HuH-7.5 (cell line): ENCODE measurements around the gene PPP2R2C.

Experiments
- DNase-seq: peaks from one replicate; pipeline ENCODE4 v3.0.0; 2011; ENCODE audit warnings: low spot score

Gene PPP2R2C

GRCh38 chr4:6396696-6397236 is 75.6 kb downstream of the PPP2R2C start:
- DNase-seq: no peak

- no peak for DNase-seq
Observed at GRCh38 chr4:6395466-6396228, 76.8 kb downstream of the PPP2R2C start.

GRCh38 chr4:6394671-6395081 is 77.7 kb downstream of the PPP2R2C start:
- DNase-seq: no peak

GRCh38 chr4:6393544-6394475 is 78.6 kb downstream of the PPP2R2C start:
- DNase-seq: no peak

DNA sequence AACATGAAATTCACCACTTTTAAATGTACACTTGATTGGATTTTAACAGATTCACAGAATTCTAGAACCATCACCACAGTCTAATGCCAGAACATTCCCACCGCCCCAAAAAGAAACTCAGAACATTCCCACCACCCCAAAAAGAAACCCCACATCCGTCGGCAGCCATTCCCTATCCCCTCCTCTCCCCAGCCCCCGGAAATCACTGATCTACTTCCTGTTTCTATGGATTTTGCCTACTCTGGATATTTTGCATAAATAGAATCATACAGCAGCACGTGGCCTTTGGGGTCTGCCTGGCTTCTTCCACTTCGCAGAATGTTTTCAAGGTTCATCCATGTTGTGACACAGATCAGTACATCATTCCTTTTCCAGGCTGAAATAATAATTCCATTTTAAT is 79.3 kb downstream of the PPP2R2C start:
- no peak for DNase-seq

DNA sequence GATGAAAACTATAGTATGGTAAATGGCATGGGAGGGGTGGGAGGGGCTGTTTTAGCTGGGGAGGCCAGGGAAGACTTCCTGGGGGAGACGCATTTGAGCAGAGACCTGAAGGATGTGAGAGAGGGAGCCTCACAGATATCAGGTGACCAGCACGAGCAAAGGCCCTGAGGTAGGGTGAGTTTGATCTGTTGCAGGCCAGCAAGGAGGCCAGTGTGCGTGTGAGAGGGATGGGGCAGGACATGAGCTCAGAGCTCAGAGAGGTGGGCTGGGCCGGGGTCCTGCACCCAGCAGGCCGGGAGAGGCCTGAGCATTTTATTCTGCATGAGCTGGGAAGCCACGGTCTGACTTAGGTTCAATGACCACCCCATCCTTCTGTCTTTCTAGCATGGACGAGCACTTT is 80.0 kb downstream of the PPP2R2C start:
- DNase-seq: no peak

GRCh38 chr4:6391852-6392188 is 80.6 kb downstream of the PPP2R2C start:
- DNase-seq: no peak

DNA sequence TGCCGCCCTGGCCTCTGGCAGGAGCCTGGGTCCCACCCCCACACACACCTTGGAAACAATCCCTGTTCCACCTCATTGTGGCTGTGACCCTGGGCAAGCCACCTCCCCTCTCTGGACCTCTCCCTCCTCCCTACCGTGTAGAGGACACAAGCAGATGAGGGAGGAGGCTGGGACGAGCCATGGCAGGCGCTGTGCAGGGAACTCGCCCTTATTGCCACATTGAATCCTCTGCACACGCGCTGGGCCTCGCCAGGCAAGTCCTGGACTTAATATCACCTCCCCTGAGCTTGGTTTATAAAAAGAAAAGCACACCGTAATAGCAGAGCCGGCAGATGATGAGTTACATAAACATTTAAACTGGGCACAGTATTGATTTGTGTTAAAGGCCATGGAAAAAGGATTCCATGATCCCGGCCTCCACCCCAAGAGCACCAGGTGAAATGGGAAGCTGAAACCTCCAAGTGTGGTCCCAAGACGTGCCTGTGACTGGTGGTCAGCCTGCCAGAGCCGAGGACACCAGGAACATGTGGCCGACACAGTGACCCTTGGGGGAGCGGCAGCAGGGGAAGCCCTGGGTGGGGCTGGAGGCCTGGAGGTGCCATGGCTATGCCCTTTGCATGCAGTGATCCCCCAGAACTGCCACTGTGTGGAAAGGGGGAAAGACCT is 81.1 kb downstream of the PPP2R2C start:
- DNase-seq: no peak

DNA sequence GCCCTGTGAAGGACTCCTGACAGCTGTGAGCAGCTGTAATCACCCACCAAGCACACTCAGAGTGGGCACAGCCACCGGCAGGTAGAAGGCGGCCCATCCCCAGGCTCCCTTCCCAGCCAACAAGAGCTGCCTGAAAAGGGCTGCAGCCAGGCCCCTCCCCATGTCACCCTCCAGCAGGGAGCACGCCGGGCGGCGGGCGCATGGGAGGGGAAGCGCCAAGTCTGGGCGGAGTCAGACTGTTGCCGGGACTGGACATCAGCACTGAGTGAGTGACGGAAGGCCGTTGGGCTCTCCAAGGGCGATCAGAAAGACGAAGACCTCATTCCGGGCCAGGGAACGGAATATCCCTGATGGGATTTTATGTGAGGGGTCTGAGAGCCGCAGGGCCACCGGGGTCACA is 82.1 kb downstream of the PPP2R2C start:
- DNase-seq: no peak

DNA sequence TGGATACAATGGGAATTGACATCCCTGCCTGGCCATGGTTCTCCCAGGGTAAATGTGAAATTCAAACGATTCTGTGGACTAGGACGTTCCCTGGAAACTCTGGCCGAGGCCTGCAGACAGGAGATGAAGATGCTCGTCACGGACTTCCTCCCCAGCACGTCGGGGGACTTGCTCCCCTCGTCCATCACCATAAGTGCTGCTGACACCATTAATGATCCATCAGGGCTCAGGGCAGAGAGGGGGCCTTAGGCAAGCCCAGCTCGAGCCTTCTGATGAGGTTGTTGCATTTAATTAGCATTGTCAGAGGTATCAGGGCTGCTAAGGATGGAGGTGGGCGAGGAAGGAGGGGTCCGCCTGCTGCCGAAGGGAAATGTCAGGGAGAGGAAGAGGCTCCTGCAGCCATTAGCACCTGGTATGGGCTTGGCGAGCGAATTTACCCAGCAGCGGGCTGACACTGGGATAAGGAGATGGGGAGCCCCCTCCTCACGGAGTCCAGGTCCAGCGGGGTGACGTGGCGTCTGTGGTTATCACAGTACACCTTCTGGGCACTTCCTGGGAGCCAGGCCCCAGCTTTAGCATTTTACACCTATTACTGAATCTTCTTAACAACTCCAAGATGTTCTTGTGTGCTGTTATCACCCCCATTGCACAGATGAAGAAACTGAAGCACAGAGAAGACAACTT is 83.1 kb downstream of the PPP2R2C start:
- DNase-seq: no peak

GRCh38 chr4:6388713-6389112 is 83.7 kb downstream of the PPP2R2C start:
- no peak for DNase-seq

DNA sequence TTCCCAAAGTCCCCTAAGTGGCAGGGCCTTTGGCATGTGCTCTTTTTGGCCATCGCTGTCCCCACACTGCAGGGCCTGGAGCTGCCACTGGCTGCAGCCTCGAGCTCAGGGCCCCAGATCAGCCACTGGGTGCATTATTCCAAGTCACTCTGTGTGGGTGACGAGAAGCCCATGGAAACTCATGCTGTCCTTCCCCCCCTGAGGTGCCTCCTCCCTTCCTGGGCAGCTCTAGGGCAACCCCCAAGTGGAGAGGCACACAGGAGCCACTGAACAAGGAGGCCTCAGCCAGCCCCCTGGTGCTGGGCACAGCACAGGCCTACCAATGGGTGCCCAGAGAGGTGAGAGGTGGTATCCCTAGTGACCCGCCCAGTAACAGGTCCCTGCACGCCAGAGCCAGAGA is 84.5 kb downstream of the PPP2R2C start:
- DNase-seq: no peak

DNA sequence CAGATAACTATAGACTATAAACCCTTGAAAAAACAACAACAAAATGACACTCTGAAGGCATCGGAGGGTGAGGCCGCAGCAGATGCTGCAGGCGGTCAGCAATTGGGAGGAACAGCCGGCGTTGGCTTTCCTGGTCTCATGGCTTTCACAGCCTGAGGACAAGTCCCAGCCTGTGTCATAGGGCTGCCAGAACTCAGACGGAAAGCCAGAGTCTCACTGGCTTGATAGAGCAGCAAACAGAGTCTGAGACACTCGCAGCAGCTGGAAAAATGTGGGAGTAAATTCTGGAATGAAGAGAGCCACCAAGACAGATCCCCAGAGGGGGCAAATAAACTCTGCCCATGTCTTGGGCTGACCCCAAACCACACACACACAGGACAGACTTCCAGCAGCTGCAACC is 86.3 kb downstream of the PPP2R2C start:
- DNase-seq: no peak

GRCh38 chr4:6385288-6385687 is 87.1 kb downstream of the PPP2R2C start:
- DNase-seq: no peak

GRCh38 chr4:6384541-6384940 is 87.9 kb downstream of the PPP2R2C start:
- no peak for DNase-seq

GRCh38 chr4:6383929-6384328 is 88.5 kb downstream of the PPP2R2C start:
- DNase-seq: no peak

- DNase-seq: no peak
Observed at GRCh38 chr4:6383009-6383404, 89.4 kb downstream of the PPP2R2C start.

GRCh38 chr4:6381571-6382123 is 90.8 kb downstream of the PPP2R2C start:
- DNase-seq: no peak

- DNase-seq: no peak
Observed at GRCh38 chr4:6380746-6381410, 91.5 kb downstream of the PPP2R2C start.

DNA sequence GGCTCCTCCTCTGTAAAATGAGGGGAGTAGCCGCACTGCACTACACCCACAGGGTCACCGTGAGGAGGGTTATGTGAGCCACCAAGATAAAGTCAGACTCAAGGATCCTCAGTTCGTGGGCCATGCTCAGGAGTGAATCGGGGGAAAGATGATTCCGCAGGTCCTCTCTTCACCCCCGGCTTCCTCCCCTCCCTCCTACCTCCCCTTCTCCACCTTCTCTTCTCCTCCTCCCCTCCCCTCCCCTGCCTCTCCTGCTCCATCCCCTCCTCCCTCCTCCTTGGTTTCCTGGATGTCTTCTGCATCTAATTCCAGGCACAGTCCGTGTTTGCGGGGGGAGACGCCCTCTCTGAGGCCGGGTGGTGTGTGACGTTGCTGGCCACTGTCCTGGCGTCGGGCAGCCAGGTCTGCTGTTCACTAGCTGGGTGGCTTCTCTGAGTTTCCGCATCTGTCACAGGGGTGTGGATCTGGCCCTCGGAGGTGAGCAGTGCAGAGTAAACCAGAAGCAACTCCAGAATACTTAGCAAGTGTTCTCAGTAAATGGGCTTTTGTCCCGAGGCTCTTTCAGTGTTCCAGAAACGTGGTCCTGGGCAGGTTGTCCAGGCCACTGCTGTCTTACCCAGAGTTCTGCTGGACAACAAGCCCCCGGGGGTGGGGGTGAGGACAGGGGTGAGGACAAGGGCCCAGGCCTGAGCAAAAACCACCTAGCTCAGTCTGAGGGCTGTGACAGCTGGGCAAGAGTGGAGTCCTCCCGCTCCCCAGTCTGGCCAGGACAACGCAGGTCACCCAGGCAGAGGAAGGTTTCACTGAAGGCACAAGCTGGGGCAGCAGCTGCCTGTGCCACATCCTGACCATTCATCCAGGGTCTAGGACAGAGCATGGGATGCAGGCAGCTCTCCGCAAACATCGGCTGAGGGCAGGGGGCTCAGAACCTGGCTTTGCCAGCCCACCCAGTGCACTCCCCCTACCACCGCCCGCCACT is 92.4 kb downstream of the PPP2R2C start:
- DNase-seq: no peak
